ENCODE data around the gene EEF1E1. TPM values are rescaled to one million over a fixed set of nuclear protein-coding genes. Genes with fewer than 3 reads are reported as not detected.

EEF1E1 gene
- 13.3 TPM for total RNA-seq
- long read RNA-seq, partial matches to known transcripts: 1 of 8 reads
- long read RNA-seq, other reads (novel, unspliced or antisense): 0 of 8 reads

- ATAC-seq (peak; percentile 99), DNase-seq (ENCODE audit: missing footprints) (peak; percentile 96)
- intact Hi-C loops (cut with DNase I): no loop called here
These were observed at the start of gene EEF1E1 for GRCh38 chr6:8102122-8102958. Gene EEF1E1 (minus strand): TSS chr6:8102548. CDS start chr6:8102521, 27 bp downstream.

GRCh38 chr6:8149350-8149749, 47.0 kb upstream of the EEF1E1 start:
- intact Hi-C loops (cut with DNase I): no loop called here
- DNase-seq (ENCODE audit: missing footprints): no peak
- no peak for ATAC-seq

DNA sequence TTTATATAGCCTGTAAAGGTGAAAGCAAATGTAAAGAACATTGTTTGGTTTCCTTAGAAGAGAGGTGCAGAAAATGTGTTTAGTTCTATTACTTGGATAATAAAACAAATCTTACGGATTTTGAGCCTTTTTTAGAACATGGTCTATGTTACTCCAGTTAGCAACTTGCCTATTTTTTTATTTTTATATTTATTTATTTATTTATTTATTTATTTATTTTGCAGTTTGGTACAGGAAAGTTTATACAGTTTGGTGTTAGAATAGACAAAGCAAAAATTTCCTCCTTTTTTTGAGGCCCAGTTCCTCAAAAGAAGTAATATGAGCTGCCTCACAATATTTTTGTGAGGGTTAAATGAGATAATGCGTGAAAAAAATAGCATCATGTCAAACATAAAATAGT, 41.6 kb upstream of the EEF1E1 start:
- DNase-seq (ENCODE audit: missing footprints): no peak
- intact Hi-C loops (cut with DNase I): no loop called here
- ATAC-seq: no peak

GRCh38 chr6:8139451-8139850, 37.1 kb upstream of the EEF1E1 start:
- ATAC-seq: no peak
- intact Hi-C loops (cut with DNase I): no loop called here
- no peak for DNase-seq (ENCODE audit: missing footprints)

GRCh38 chr6:8137529-8137939, 35.2 kb upstream of the EEF1E1 start:
- ATAC-seq: no peak
- intact Hi-C loops (cut with DNase I): no loop called here
- DNase-seq (ENCODE audit: missing footprints): no peak

- intact Hi-C loops (cut with DNase I): no loop called here
- DNase-seq (ENCODE audit: missing footprints) (no peak), ATAC-seq (no peak)
These were observed 32.9 kb upstream of the EEF1E1 start for GRCh38 chr6:8135276-8135675.

DNA sequence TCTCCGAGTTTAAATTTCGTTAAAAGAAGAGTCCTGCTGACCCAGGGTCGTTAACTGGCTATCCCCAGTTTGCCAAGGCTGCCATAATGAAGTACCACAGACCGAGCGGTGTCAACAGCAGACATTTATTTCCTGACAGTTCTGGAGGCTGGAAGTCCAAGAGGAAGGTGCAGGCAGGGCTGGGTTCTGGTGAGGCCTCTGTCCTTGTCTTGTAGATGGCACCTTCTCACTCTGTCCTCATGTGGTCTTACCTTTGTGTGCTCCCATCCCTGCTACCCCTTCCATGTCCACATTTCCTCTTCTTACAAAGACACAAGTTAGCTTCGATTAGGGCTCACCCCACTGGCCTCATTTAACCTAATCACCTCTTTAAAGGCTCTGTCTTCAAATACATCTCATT, 29.8 kb upstream of the EEF1E1 start:
- ATAC-seq (no peak), DNase-seq (ENCODE audit: missing footprints) (no peak)
- intact Hi-C loops (cut with DNase I): no loop called here

DNA sequence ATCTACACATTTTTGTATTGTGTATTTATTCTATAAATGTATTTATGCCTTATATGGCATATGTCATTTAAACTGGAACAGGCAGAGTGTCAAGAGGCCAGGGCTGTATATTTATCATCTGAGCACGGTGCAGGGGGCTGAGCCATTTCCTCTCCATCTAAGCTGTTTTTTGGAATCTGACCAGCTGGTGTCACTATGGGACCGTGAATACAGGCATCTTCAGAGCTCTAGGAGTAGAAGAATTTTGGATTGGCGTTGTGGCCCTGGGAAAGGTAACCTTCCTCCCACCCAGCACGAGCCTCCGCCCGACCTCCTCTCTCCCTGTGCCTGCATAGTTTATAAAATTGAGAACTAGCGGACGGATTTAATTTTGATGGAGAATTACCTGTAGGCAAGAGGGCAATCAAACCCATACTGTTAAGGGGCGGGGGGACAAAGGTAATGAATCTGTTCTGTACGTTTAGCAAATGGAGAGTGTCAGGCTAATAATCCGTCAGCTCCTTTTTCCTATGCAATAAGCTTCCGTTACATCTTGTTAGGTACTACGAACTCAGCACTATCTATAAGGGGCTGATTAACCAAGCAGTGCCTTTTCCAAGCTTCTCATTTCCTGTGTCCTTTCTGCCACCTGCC, 29.0 kb upstream of the EEF1E1 start:
- ATAC-seq (peak; percentile 59), DNase-seq (ENCODE audit: missing footprints) (no peak)
- intact Hi-C loops (cut with DNase I): loop anchor here (1.0 kb wide), 1 partner anchor 88 kb away; no protein-coding TSS in a partner anchor

DNA sequence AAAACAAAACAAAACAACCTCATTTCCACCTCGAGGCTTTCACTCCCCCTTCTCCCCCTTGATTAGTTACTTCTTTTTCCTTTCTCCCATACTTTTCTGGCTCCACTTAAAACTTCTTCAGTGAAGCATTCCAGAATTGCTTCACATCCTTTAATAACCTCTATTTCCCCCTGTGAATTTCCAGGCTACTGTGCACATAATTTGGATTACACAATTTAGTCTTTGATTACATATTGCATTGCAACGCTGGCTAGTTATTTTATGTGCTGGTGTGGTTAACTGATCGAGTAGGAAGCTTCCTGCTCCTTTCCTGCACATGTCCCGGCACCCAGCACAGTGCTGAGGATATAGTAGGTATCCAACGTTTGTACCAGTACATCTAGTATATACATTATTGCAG, 28.1 kb upstream of the EEF1E1 start:
- DNase-seq (ENCODE audit: missing footprints) (no peak), ATAC-seq (no peak)
- intact Hi-C loops (cut with DNase I): no loop called here

DNA sequence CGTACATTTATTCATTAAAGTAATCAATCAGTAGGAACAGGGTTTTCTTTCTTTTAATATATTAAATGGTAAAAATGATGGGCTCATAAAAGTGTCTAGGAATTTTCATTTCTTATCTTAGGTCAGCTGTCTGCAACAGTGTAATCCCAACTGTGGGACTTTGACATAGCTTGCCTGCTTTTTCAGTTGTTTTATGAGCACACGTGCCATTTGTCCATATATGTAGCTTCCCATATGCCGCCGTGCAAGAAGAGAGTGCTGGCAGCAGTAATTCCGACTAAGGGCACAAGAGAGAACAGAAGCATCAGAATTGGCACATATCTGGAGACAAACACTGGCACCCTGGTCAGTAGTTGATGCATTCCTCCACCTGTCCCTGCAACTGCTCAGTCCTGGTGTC, 20.9 kb upstream of the EEF1E1 start:
- DNase-seq (ENCODE audit: missing footprints): no peak
- no peak for ATAC-seq
- intact Hi-C loops (cut with DNase I): no loop called here

GRCh38 chr6:8114956-8115355, 12.6 kb upstream of the EEF1E1 start:
- intact Hi-C loops (cut with DNase I): no loop called here
- DNase-seq (ENCODE audit: missing footprints) (no peak), ATAC-seq (no peak)

DNA sequence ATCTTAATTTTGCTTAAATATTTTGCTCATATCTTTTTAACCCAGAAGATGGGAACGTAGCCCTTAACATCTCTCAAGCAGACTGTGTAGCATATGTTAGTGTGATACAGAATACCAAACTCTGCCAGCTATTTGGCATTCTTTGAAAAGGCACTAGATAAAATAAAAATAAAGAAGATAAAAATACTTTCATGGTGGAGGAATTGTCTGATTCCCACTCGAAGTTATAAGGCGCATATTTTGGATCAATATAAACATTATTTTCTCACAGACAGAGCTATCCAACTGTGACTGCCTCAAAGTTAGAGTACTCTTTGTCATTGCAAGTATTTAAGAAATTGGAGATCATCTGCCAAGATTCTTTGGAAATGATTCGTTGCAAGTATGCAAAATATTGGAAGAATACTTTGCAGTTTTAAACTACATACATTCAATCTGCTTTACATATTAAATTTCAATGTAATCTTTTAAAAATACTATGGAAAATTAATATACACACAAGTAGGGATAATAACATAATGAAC, 10.8 kb upstream of the EEF1E1 start:
- no peak for ATAC-seq
- intact Hi-C loops (cut with DNase I): no loop called here
- no peak for DNase-seq (ENCODE audit: missing footprints)

DNA sequence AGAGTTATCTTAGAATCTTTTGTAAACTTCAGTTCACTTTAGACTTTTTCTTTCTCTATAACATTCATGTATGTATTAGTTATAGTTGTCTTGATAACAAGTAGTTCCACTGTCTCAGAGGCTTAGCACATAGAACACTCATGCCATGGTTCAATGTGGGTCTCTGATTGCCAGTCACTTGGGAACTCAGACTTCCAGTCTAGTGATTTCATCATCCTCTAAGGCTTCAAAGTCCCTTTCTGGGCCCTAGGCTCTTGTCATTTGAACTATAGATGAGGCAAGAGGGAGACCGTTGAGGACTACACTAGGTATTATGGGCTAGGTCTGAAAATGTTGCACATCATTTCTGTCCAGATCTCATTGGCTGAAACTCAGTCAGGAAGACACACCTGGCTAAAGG, 8.4 kb upstream of the EEF1E1 start:
- intact Hi-C loops (cut with DNase I): no loop called here
- DNase-seq (ENCODE audit: missing footprints): no peak
- ATAC-seq: no peak

GRCh38 chr6:8110117-8110721, 7.9 kb upstream of the EEF1E1 start:
- DNase-seq (ENCODE audit: missing footprints) (no peak), ATAC-seq (no peak)
- intact Hi-C loops (cut with DNase I): no loop called here

- intact Hi-C loops (cut with DNase I): no loop called here
- ATAC-seq (no peak), DNase-seq (ENCODE audit: missing footprints) (no peak)
These were observed 6.6 kb upstream of the EEF1E1 start for GRCh38 chr6:8108759-8109539.

GRCh38 chr6:8108031-8108660, 5.8 kb upstream of the EEF1E1 start:
- no peak for DNase-seq (ENCODE audit: missing footprints)
- no peak for ATAC-seq
- intact Hi-C loops (cut with DNase I): no loop called here

GRCh38 chr6:8105791-8106190, 3.4 kb upstream of the EEF1E1 start:
- intact Hi-C loops (cut with DNase I): no loop called here
- DNase-seq (ENCODE audit: missing footprints): no peak
- no peak for ATAC-seq

GRCh38 chr6:8103726-8104125, 1.4 kb upstream of the EEF1E1 start:
- no peak for ATAC-seq
- intact Hi-C loops (cut with DNase I): no loop called here

More at GRCh38 chr6:8103726-8104125, 1.4 kb upstream of the EEF1E1 start:
- DNase-seq (ENCODE audit: missing footprints): no peak

All from Right ventricle myocardium inferior (tissue), 1 donor.